H9 (cell line): ENCODE data around the gene SNAP47. TPM values are rescaled to one million over a fixed set of nuclear protein-coding genes. Genes with fewer than 3 reads are reported as not detected.

Source experiments
- DNase-seq: peaks from one replicate; pipeline ENCODE4 v3.0.0-alpha.2; 2017
- H2AFZ ChIP-seq: one replicate; pipeline ENCODE4 v1.6.1; 2013; ENCODE audit warnings: mild to moderate bottlenecking, low read length, control low read depth, moderate library complexity
- H2AK5ac ChIP-seq: 2 replicates; pipeline ENCODE4 v1.6.1; 2013; ENCODE audit warnings: low read length, control low read depth, mixed read lengths; ENCODE audit not compliant: insufficient read length
- H2BK120ac ChIP-seq: one replicate; pipeline ENCODE4 v1.6.1; 2013; ENCODE audit warnings: low read depth, mild to moderate bottlenecking, low read length, control low read depth, inconsistent platforms; ENCODE audit not compliant: poor library complexity, severe bottlenecking
- H2BK12ac ChIP-seq: 2 replicates; pipeline ENCODE4 v1.6.1; 2013; ENCODE audit warnings: low read length, control low read depth, mixed read lengths, low read depth; ENCODE audit not compliant: insufficient read length
- H2BK15ac ChIP-seq: 2 replicates; pipeline ENCODE4 v1.6.1; 2013; ENCODE audit warnings: low read depth, low read length, control low read depth
- H2BK20ac ChIP-seq: one replicate; pipeline ENCODE4 v1.6.1; 2013; ENCODE audit warnings: low read depth, mild to moderate bottlenecking, low read length, control low read depth, inconsistent platforms; ENCODE audit not compliant: poor library complexity, severe bottlenecking
- H2BK5ac ChIP-seq: 2 replicates; pipeline ENCODE4 v1.6.1; 2013; ENCODE audit warnings: low read length, control low read depth, mixed read lengths; ENCODE audit not compliant: insufficient read length
- H3K14ac ChIP-seq: 2 replicates; pipeline ENCODE4 v1.6.1; 2013; ENCODE audit warnings: low read length, control low read depth; ENCODE audit not compliant: insufficient read depth
- H3K18ac ChIP-seq: 2 replicates; pipeline ENCODE4 v1.6.1; 2013; ENCODE audit warnings: low read depth, mild to moderate bottlenecking, mixed read lengths, low read length, control low read depth; ENCODE audit not compliant: insufficient read length
- H3K23ac ChIP-seq: 2 replicates; pipeline ENCODE4 v1.6.1; 2013; ENCODE audit warnings: low read length, control low read depth, mixed read lengths, low read depth; ENCODE audit not compliant: insufficient read length
- H3K23me2 ChIP-seq: 2 replicates; pipeline ENCODE4 v1.6.1; 2013; ENCODE audit warnings: low read depth, mild to moderate bottlenecking, mixed read lengths, low read length, control low read depth; ENCODE audit not compliant: insufficient read length, poor library complexity, severe bottlenecking
- H3K27ac ChIP-seq: 2 replicates; pipeline ENCODE4 v1.5.1; 2013; ENCODE audit warnings: low read length, control low read depth, mixed read lengths, low read depth; ENCODE audit not compliant: insufficient read length
- H3K27me3 ChIP-seq: 2 replicates; pipeline ENCODE4 v1.6.1; 2013; ENCODE audit warnings: low read length, control low read depth, inconsistent platforms; ENCODE audit not compliant: insufficient read depth
- H3K4ac ChIP-seq: 2 replicates; pipeline ENCODE4 v1.6.1; 2013; ENCODE audit warnings: low read depth, mild to moderate bottlenecking, control low read depth, inconsistent platforms, low read length, moderate library complexity
- H3K4me1 ChIP-seq: 2 replicates; pipeline ENCODE4 v1.6.1; 2013; ENCODE audit warnings: low read length, control low read depth, inconsistent platforms; ENCODE audit not compliant: insufficient read depth
- H3K4me2 ChIP-seq: 2 replicates; pipeline ENCODE4 v1.6.1; 2013; ENCODE audit warnings: low read length, control low read depth, mixed read lengths; ENCODE audit not compliant: insufficient read length, insufficient read depth
- H3K56ac ChIP-seq: 2 replicates; pipeline ENCODE4 v1.6.1; 2013; ENCODE audit warnings: low read depth, mild to moderate bottlenecking, mixed read lengths, low read length, control low read depth; ENCODE audit not compliant: insufficient read length
- H3K79me1 ChIP-seq: 2 replicates; pipeline ENCODE4 v1.6.1; 2013; ENCODE audit warnings: low read depth, mild to moderate bottlenecking, moderate library complexity, low read length, control low read depth, inconsistent platforms; ENCODE audit not compliant: insufficient read depth, poor library complexity, severe bottlenecking
- H3K79me2 ChIP-seq: 2 replicates; pipeline ENCODE4 v1.6.1; 2013; ENCODE audit warnings: low read length, control low read depth, inconsistent platforms; ENCODE audit not compliant: insufficient read depth
- H3K9ac ChIP-seq: 2 replicates; pipeline ENCODE4 v1.6.1; 2013; ENCODE audit warnings: low read length, control low read depth, mixed read lengths; ENCODE audit not compliant: insufficient read length; ENCODE audit errors: extremely low read depth
- H3K9me3 ChIP-seq: one replicate; pipeline ENCODE4 v1.6.1; 2013; ENCODE audit warnings: low read depth, low read length, inconsistent platforms; ENCODE audit not compliant: control insufficient read depth
- H3T11ph ChIP-seq: one replicate; pipeline ENCODE4 v1.6.1; 2013; ENCODE audit warnings: mild to moderate bottlenecking, low read length, control low read depth, inconsistent platforms
- H4K20me1 ChIP-seq: one replicate; pipeline ENCODE4 v1.6.1; 2013; ENCODE audit not compliant: control insufficient read depth, insufficient read length, insufficient read depth
- H4K5ac ChIP-seq: 2 replicates; pipeline ENCODE4 v1.6.1; 2013; ENCODE audit warnings: low read depth, mild to moderate bottlenecking, mixed read lengths, low read length, control low read depth; ENCODE audit not compliant: insufficient read length
- H4K8ac ChIP-seq: replicated peaks from 2 replicates; pipeline ENCODE4 v1.6.1; 2013; ENCODE audit warnings: low read length, control low read depth, mixed read lengths, low read depth; ENCODE audit not compliant: insufficient read length
- H4K91ac ChIP-seq: 2 replicates; pipeline ENCODE4 v1.6.1; 2013; ENCODE audit warnings: low read depth, mild to moderate bottlenecking, moderate library complexity, mixed read lengths, low read length, control low read depth; ENCODE audit not compliant: insufficient read length
- H3K27ac Mint-ChIP-seq, 3 experiments: 2 replicates in 2 of 3; 3 replicates in 1 of 3; pipeline ENCODE4 v1.8.0; 2020 to 2021; ENCODE audit warnings: mixed read lengths in 3 of 3, mild to moderate bottlenecking in 1 of 3, moderate library complexity in 1 of 3
- H3K27me3 Mint-ChIP-seq: 2 replicates; pipeline ENCODE4 v1.8.0; 2021; ENCODE audit warnings: low read depth, mild to moderate bottlenecking, moderate library complexity, mixed read lengths
- H3K36me3 Mint-ChIP-seq, 3 experiments: 2 replicates in 2 of 3; 3 replicates in 1 of 3; pipeline ENCODE4 v1.8.0; 2020 to 2021; ENCODE audit warnings: low read depth in 3 of 3, mixed read lengths in 3 of 3; ENCODE audit not compliant: insufficient read depth in 1 of 3
- H3K4me1 Mint-ChIP-seq, 2 experiments: 2 replicates each; pipeline ENCODE4 v1.8.0; 2020; ENCODE audit warnings: mixed read lengths in 2 of 2
- H3K4me3 Mint-ChIP-seq, 2 experiments: 2 replicates in 1 of 2; 3 replicates in 1 of 2; pipeline ENCODE4 v1.8.0; 2020 to 2021; ENCODE audit warnings: mild to moderate bottlenecking in 2 of 2, mixed read lengths in 2 of 2, moderate library complexity in 1 of 2
- H3K9me3 Mint-ChIP-seq, 2 experiments: 2 replicates in 1 of 2; 3 replicates in 1 of 2; pipeline ENCODE4 v1.8.0; 2020; ENCODE audit warnings: mild to moderate bottlenecking in 2 of 2, mixed read lengths in 2 of 2, moderate library complexity in 1 of 2
- CTCF ChIP-seq: fragments of 200-600 bp; sonication (generic); conservative IDR thresholded peaks from 3 replicates; pipeline ENCODE4 v1.8.0; 2021; ENCODE audit warnings: antibody characterized with exemption, mild to moderate bottlenecking
- WGBS: extraction: QIAGEN DNeasy Blood & Tissue Kit; methylation state at CpG from one replicate; pipeline ENCODE4 v1.1.7; 2013; ENCODE audit warnings: missing lambda C conversion rate, low lambda C conversion rate, mixed read lengths; ENCODE audit not compliant: insufficient read length; ENCODE audit errors: extremely low coverage; 5-methylcytosine and 5-hydroxymethylcytosine counted together
- total RNA-seq: library from RNA; stranded (reverse); gene quantifications from 2 replicates; pipeline ENCODE4 v1.2.1, GENCODE V29; 2021

SNAP47 gene
- total RNA-seq, 1 experiment from 2014 or later, result 44.1 TPM

GRCh38 chr1:227779685-227780084 is 44.5 kb downstream of the SNAP47 start:
- H3K9me3 ChIP-seq, result no peaks in the 10 kb centered on the region
- no peak overlapping the region for H3K27ac ChIP-seq
- no peak overlapping the region for H2BK120ac ChIP-seq
- no peak overlapping the region for H3K9ac ChIP-seq
- no peak overlapping the region for H3T11ph ChIP-seq
- H3K79me2 ChIP-seq, result no peaks in the 10 kb centered on the region
- H2BK5ac ChIP-seq, result no peak overlapping the region
- no peaks in the 10 kb centered on the region for H3K27me3 ChIP-seq
- H4K20me1 ChIP-seq, result no peaks in the 10 kb centered on the region
- H2BK15ac ChIP-seq, result no peak overlapping the region
- DNase-seq, result peak; percentile 12
- Mint-ChIP-seq H3K9me3 (no peaks in the 10 kb centered on the region), H3K4me1 (no peaks in the 10 kb centered on the region), H3K4me3 (no peak overlapping the region), H3K27ac (no peak overlapping the region), H3K36me3 (peaks cover 2 to 15% (median 11%) of the 10 kb centered on the region in 3 experiments; a peak in 5 of 7 replicates), H3K27me3 (no peaks in the 10 kb centered on the region; the same call in none of the 2 replicates)
- no peak overlapping the region for H4K5ac ChIP-seq
- H4K91ac ChIP-seq, result no peak overlapping the region
- no peak overlapping the region for H2AK5ac ChIP-seq
- H3K56ac ChIP-seq, result no peak overlapping the region
- H3K4ac ChIP-seq, result no peak overlapping the region
- no CpG with 5 or more reads among the region's 7 CpGs for WGBS
- H3K23me2 ChIP-seq, result no peaks in the 10 kb centered on the region
- no peak overlapping the region for H3K4me2 ChIP-seq
- TF ChIP-seq CTCF, result no peak
- no peak overlapping the region for H3K23ac ChIP-seq
- no peak overlapping the region for H3K18ac ChIP-seq
- H4K8ac ChIP-seq, result no peak overlapping the region
- no peaks in the 10 kb centered on the region for H3K4me1 ChIP-seq
- no peak overlapping the region for H2BK12ac ChIP-seq
- no peak overlapping the region for H2BK20ac ChIP-seq
- H3K14ac ChIP-seq, result no peak overlapping the region
- H2AFZ ChIP-seq, result no peak overlapping the region
- no peaks in the 10 kb centered on the region for H3K79me1 ChIP-seq
